MCF 10A (cell line): ENCODE measurements around the gene ESPN. TPM values are rescaled to one million over a fixed set of nuclear protein-coding genes. Genes with fewer than 3 reads are reported as not detected.
A peak's percentile ranks its signal among the peaks of the same experiment; 100 is the strongest.

Experiments used
- BruUV-seq: library from RNA; stranded (reverse); fragments of 400-500 nt; replicated peaks from 2 replicates; lab custom pipeline; 2021; lab: Mats Ljungman, UMichigan
- CTCF ChIA-PET: fragments of 300-600 bp; sonication (Branson Sonifier 250); formaldehyde crosslinking; extraction: SDS; loops from one replicate; lab custom pipeline; 2021; ENCODE audit warnings: antibody characterized with exemption, inconsistent platforms; lab: Yijun Ruan, JAX
- POLR2A ChIA-PET: fragments of 300-600, 350-650 bp; sonication (Branson Sonifier 250); formaldehyde crosslinking; extraction: SDS; loops from one replicate; lab custom pipeline; 2020; ENCODE audit warnings: antibody characterized with exemption, inconsistent platforms; lab: Yijun Ruan, JAX
- DNase-seq: peaks from one replicate; pipeline ENCODE4 v3.0.0-alpha.2; 2018; ENCODE audit not compliant: unreplicated experiment
- H3K27ac Mint-ChIP-seq: one replicate; pipeline ENCODE4 v1.8.0; 2022; ENCODE audit warnings: mild to moderate bottlenecking, low read depth, mixed read lengths; ENCODE audit not compliant: unreplicated experiment
- H3K27me3 Mint-ChIP-seq: one replicate; pipeline ENCODE4 v1.8.0; 2022; ENCODE audit warnings: mixed read lengths; ENCODE audit not compliant: insufficient read depth, unreplicated experiment
- H3K36me3 Mint-ChIP-seq: one replicate; pipeline ENCODE4 v1.8.0; 2022; ENCODE audit warnings: mild to moderate bottlenecking, moderate library complexity, mixed read lengths; ENCODE audit not compliant: insufficient read depth, unreplicated experiment
- H3K4me1 Mint-ChIP-seq: one replicate; pipeline ENCODE4 v1.8.0; 2022; ENCODE audit warnings: mixed read lengths; ENCODE audit not compliant: insufficient read depth, unreplicated experiment
- H3K4me3 Mint-ChIP-seq: one replicate; pipeline ENCODE4 v1.8.0; 2022; ENCODE audit warnings: mild to moderate bottlenecking, moderate library complexity, mixed read lengths; ENCODE audit not compliant: unreplicated experiment
- H3K9me3 Mint-ChIP-seq: one replicate; pipeline ENCODE4 v1.8.0; 2022; ENCODE audit warnings: mixed read lengths; ENCODE audit not compliant: unreplicated experiment
- CTCF ChIP-seq: fragments of 200-600 bp; IDR thresholded peaks from one replicate; pipeline ENCODE4 v1.8.0; 2022; ENCODE audit warnings: antibody characterized with exemption, mild to moderate bottlenecking; ENCODE audit not compliant: unreplicated experiment
- intact Hi-C: fragments of 100-400 bp; cut with micrococcal nuclease; formaldehyde crosslinking; loops from 2 replicates; pipeline ENCODE4 v1.14.1; 2022
- total RNA-seq: library from RNA; stranded (reverse); gene quantifications from 2 replicates; pipeline ENCODE4 v1.2.3, GENCODE V29; 2022

Gene ESPN
- total RNA-seq, 1 experiment from 2014 or later = 0.68 TPM

GRCh38 chr1:6497867-6498575, 73.4 kb downstream of the ESPN start:
- Mint-ChIP-seq H3K9me3 (no peaks in the 10 kb centered on the region), H3K36me3 (peaks cover 7% of the 10 kb centered on the region), H3K4me3 (peak overlapping the region; percentile 71), H3K27ac (no peak overlapping the region), H3K27me3 (no peaks in the 10 kb centered on the region), H3K4me1 (peaks cover 19% of the 10 kb centered on the region)
- no TSS peak for BruUV-seq
- ChIA-PET CTCF (interaction anchor here (0.5 to 2.3 kb wide), 6 partner anchors 8 to 184 kb away, joined by 3 to 12 read pairs (median 4); partner anchors contain the start of genes NOL9 and TAS1R1), POLR2A (interaction anchor here (0.7 to 0.8 kb wide), 2 partner anchors 10 to 22 kb away, joined by 3 to 5 read pairs; no protein-coding TSS in a partner anchor)
- no peak for DNase-seq
- no peak for TF ChIP-seq CTCF
- intact Hi-C loops = no loop called here

DNA sequence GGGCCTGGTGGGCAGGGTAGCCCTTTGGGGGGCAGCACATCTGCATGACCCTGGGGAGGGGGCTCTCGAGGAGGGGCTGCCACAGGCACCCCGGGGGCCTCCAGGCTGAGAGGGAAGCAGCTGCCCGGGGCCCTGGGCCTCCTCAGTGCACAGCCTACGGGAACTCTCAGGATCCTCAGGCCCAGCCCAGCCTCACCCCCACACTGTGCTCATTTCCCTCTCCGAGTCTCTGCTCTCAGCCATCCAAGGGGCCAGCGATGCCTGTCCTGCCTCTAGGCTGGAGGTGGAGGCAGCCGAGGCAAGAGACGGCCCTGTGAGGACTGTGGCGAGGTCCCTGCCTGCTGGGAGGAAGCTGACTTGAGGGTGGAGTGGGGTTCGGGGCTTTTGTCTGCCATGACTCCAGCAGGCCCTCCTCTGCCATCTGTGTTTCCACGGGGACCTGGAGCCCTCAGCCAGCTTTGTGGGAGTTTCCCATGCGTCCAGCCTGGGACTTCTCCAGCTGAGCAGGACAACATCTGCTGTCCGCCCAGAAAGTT, 74.1 kb downstream of the ESPN start:
- H3K27me3 Mint-ChIP-seq = no peaks in the 10 kb centered on the region

DNA sequence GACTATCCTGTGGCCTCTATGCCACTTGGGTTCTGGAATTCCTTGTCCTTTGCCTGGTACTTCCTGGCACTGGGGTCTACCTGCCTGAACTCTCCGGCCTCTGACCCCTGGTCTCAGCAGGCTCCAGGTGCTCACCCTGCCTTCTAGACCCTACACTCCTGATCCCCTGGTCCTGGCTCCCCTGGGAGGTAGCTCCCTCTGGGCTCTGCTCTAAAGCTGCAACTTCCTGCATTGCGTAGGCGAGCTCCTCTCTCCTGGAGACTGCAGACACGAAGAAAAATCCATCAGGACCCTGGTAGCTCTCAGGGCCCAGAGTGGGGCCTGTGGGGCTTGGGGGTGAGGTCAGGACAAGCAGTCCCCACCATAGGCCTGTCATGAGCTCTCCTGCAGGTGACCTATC, 74.7 kb downstream of the ESPN start:
- intact Hi-C loops = no loop called here
- peaks cover 6% of the 10 kb centered on the region for H3K36me3 Mint-ChIP-seq
- no peak for TF ChIP-seq CTCF
- no peaks in the 10 kb centered on the region for H3K9me3 Mint-ChIP-seq
- peaks cover 19% of the 10 kb centered on the region for H3K4me1 Mint-ChIP-seq
- no peak overlapping the region for H3K27ac Mint-ChIP-seq
- ChIA-PET CTCF (interaction anchor here (0.7 to 2.3 kb wide), 4 partner anchors 9 to 159 kb away, joined by 3 to 12 read pairs (median 4); partner anchors contain the start of genes NOL9 and TAS1R1), POLR2A (interaction anchor here (1.1 kb wide), 1 partner anchor 29 kb away, joined by 3 read pairs; no protein-coding TSS in a partner anchor)
- H3K4me3 Mint-ChIP-seq = no peak overlapping the region
- BruUV-seq = no TSS peak
- no peaks in the 10 kb centered on the region for H3K27me3 Mint-ChIP-seq
- DNase-seq = no peak

More for the DNA sequence above, 74.1 kb downstream of the ESPN start:
- H3K27ac Mint-ChIP-seq = no peak overlapping the region
- H3K36me3 Mint-ChIP-seq = peaks cover 7% of the 10 kb centered on the region
- CTCF ChIA-PET = interaction anchor here (0.5 to 2.3 kb wide), 7 partner anchors 9 to 184 kb away, joined by 3 to 12 read pairs (median 3); partner anchors contain the start of genes NOL9 and TAS1R1
- no peak overlapping the region for H3K4me3 Mint-ChIP-seq
- intact Hi-C loops = no loop called here
- DNase-seq = no peak
- H3K4me1 Mint-ChIP-seq = peaks cover 19% of the 10 kb centered on the region
- TF ChIP-seq CTCF = no peak
- POLR2A ChIA-PET = interaction anchor here (0.8 to 1.1 kb wide), 2 partner anchors 21 to 30 kb away, joined by 3 to 5 read pairs; no protein-coding TSS in a partner anchor
- H3K9me3 Mint-ChIP-seq = no peaks in the 10 kb centered on the region
- BruUV-seq = no TSS peak
